Choroid plexus epithelial cell (primary cell): ENCODE results near the gene PTTG1IP2.
A peak's percentile ranks its signal among the peaks of the same experiment; 100 is the strongest.
"Not testable (repeated sequence)": the region's sequence is repeated elsewhere in the genome, so short reads cannot be mapped to it uniquely, and the experiment has no call there.

Source experiments
- DNase-seq: peaks from one replicate; pipeline ENCODE4 v3.0.0-alpha.2; 2010; ENCODE audit warnings: low read depth
- H3K4me3 ChIP-seq: 2 replicates; pipeline ENCODE4 v1.5.1; 2011; ENCODE audit warnings: low read depth, mild to moderate bottlenecking, control low read depth, low read length, moderate library complexity
- CTCF ChIP-seq: conservative IDR thresholded peaks from 2 replicates; pipeline ENCODE4 v1.5.1; 2011; ENCODE audit warnings: low read depth, mild to moderate bottlenecking, control low read depth, inconsistent platforms, low read length, moderate library complexity

The PTTG1IP2 gene

DNA sequence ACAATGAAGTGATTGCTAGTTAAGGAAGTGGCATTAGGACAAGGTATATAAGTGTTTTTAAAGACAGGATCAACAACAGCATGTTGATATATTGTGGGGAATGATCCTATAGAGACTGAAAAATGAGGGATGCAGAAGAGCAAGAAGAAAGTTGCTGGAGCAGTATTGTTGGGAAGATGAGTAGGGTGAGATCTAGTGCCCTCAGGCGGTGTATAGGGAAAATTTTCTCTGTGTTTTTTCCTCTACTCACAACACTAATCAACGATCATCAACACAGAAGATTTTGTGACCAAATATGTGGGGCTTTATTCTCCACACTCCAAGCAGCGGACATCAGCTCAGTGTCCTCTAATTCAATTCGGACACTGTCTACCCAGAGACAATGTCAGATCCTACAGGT lies 9.6 kb upstream of the PTTG1IP2 start:
- peak; percentile 44 for TF ChIP-seq CTCF
- no peak for DNase-seq

GRCh38 chr7:90461219-90461618 lies 8.2 kb upstream of the PTTG1IP2 start:
- no peak overlapping the region for H3K4me3 ChIP-seq
- DNase-seq: no peak
- TF ChIP-seq CTCF: no peak

More for the DNA sequence above, 9.6 kb upstream of the PTTG1IP2 start:
- H3K4me3 ChIP-seq: no peak overlapping the region

GRCh38 chr7:90463151-90463628 lies 6.2 kb upstream of the PTTG1IP2 start:
- H3K4me3 ChIP-seq: not testable (repeated sequence)
- peak; percentile 33 for DNase-seq

DNA sequence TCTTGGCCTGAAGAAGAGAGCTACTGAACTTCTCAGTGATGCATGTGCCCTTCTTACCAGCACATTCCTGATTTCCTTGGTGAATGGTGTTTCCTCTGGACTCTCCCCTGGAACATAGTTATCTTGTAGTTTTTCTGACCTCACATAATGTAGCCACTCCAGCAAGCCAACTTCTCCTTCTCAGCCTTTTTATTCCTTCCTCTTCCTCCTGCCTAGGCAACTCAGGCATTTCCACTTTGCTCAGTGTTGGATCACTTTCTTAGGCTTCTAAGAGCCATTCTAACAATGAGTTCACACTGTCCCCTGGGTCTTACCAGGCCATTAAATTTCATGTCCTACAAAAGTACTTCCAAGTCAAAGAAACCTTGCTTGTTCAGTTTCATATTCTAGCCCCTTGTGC lies 3.6 kb upstream of the PTTG1IP2 start:
- H3K4me3 ChIP-seq: no peak overlapping the region
- no peak for TF ChIP-seq CTCF
- DNase-seq: no peak

- DNase-seq: no peak
- TF ChIP-seq CTCF: no peak
Measured at GRCh38 chr7:90472805-90473540, 3.5 kb downstream of the PTTG1IP2 start.

GRCh38 chr7:90473814-90474213 lies 4.4 kb downstream of the PTTG1IP2 start:
- peak; percentile 52 for DNase-seq
- H3K4me3 ChIP-seq: no peak overlapping the region
- no peak for TF ChIP-seq CTCF

More at GRCh38 chr7:90472805-90473540, 3.5 kb downstream of the PTTG1IP2 start:
- H3K4me3 ChIP-seq: no peak overlapping the region

- H3K4me3 ChIP-seq: no peak overlapping the region
- DNase-seq: peak; percentile 82
- TF ChIP-seq CTCF: no peak
Measured at GRCh38 chr7:90474284-90475210, 5.1 kb downstream of the PTTG1IP2 start.
